Stomach (tissue), 9 donors: ENCODE measurements around the gene SEC22C. TPM values are rescaled to one million over a fixed set of nuclear protein-coding genes. Genes with fewer than 3 reads are reported as not detected.

Experiments
- DNase-seq, 2 donors: peaks; one replicate each; pipeline versions ENCODE4 v3.0.0 to v3.0.0-alpha.2; 2013 to 2019
- H3K27ac ChIP-seq, 5 donors: fragments of 200-600 bp in 4 of 5; sonication (generic) in 4 of 5; one replicate each; pipeline ENCODE4 v1.5.1; 2013 to 2019; ENCODE audit warnings: mild to moderate bottlenecking in 1 of 5, moderate library complexity in 1 of 5
- H3K27me3 ChIP-seq, 3 donors: fragments of 200-600 bp; sonication (generic); one replicate each; pipeline ENCODE4 v1.5.1; 2017 to 2019; ENCODE audit warnings: mixed run types in 1 of 3
- H3K36me3 ChIP-seq, 4 donors: fragments of 200-600 bp; sonication (generic); 1 replicate in 3 of 4; 2 replicates in 1 of 4; pipeline ENCODE4 v1.5.1; 2016 to 2019
- H3K4me1 ChIP-seq, 4 donors: fragments of 200-600 bp; sonication (generic); one replicate each; pipeline ENCODE4 v1.5.1; 2016 to 2019
- H3K4me3 ChIP-seq, 4 donors: fragments of 200-600 bp; sonication (generic) in 3 of 4; one replicate each; pipeline ENCODE4 v1.5.1; 2016 to 2019; ENCODE audit warnings: mild to moderate bottlenecking in 1 of 4
- H3K9me3 ChIP-seq, 4 donors: fragments of 200-600 bp; sonication (generic); one replicate each; pipeline ENCODE4 v1.5.1; 2016 to 2019
- EP300 ChIP-seq: sonication (generic); formaldehyde crosslinking; IDR thresholded peaks from one replicate; pipeline ENCODE4 v1.6.1; 2017; ENCODE audit warnings: antibody characterized with exemption
- POLR2A ChIP-seq, 4 donors: fragments of 450-650 bp; IDR thresholded peaks; one replicate each; pipeline ENCODE4 v1.6.1; 2016; ENCODE audit warnings: antibody characterized with exemption in 4 of 4, control low read depth in 2 of 4, mild to moderate bottlenecking in 1 of 4, moderate library complexity in 1 of 4
- POLR2AphosphoS5 ChIP-seq, 3 donors: sonication (generic); formaldehyde crosslinking; IDR thresholded peaks; one replicate each; pipeline ENCODE4 v1.6.1; 2016; ENCODE audit warnings: antibody characterized with exemption in 3 of 3
- WGBS, 5 donors: extraction: QIAGEN DNeasy Blood & Tissue Kit in 3 of 5; methylation state at CpG; one replicate each; pipeline versions ENCODE4 v1.1.5 to v1.1.7; 2013 to 2018; 5-methylcytosine and 5-hydroxymethylcytosine counted together
- intact Hi-C: fragments of 100-400 bp; cut with DNase I; formaldehyde crosslinking; loops from one replicate; pipeline ENCODE4 v1.15.1; 2023; ENCODE audit warnings: low total_unique reads
- polyA plus RNA-seq, 3 donors: library from polyadenylated mRNA; stranded (reverse); fragments of 200-250 nt; gene quantifications; one replicate each; pipeline ENCODE4 v1.2.3, GENCODE V29; 2013
- total RNA-seq, 5 donors: library from RNA; depleted of rRNA; stranded (reverse); fragments of >200 nt; gene quantifications; one replicate each; pipeline versions ENCODE4 v1.1.0 to v1.2.3, GENCODE V29; 2014 to 2016
- TF ChIP-seq, protein P1 (sequence below), 7 experiments: fragments of 450-650 bp in 4 of 7; fragments of 200-600 bp in 3 of 7; sonication (generic) in 3 of 7; IDR thresholded peaks; one replicate each; pipeline ENCODE4 v1.5.1; 2016 to 2019; ENCODE audit warnings: antibody characterized with exemption in 7 of 7, control low read depth in 2 of 7, mild to moderate bottlenecking in 1 of 7
- donor health status: healthy with polysubstance abuse.
- donor health status: Bipolar disorder and iron deficiency.
- donor health status: healthy.

SEC22C gene
- total and polyA plus RNA-seq, 8 donors, result 9.8 to 64.3 (median 28.9) TPM

DNA sequence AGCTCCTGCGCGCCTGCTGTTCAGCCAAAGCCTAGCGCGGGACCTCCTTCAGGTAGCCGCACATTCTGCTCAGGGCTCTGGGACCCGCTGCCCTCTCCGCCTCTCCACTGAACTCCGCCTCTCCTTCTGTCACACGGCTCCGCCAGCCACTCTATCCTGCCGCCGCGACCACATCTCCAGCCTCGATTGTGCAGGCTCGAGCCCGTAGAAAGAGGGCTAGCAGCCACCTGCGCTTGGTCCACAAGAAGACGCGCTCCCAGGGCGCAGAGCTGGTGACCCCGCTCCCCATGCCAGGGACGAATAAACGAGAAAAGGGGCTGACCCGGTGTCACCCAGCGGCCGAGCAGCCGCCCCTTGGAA is 80.5 kb downstream of the SEC22C start:
- Histone ChIP-seq H3K27me3 (peaks cover 0 to 50% (median 19%) of the 10 kb centered on the region in 3 donors), H3K36me3 (no peaks in the 10 kb centered on the region), H3K4me1 (peaks cover 18 to 35% (median 27%) of the 10 kb centered on the region in 4 donors), H3K4me3 (peak overlapping the region; percentile 61 to 67 (median 62)), H3K27ac (peak overlapping the region in 1 of 5 donors; percentile 78), H3K9me3 (no peaks in the 10 kb centered on the region)
- WGBS, 5 donors, result 9 to 13% (median 10%) methylated on average over 16 to 27 of the region's 27 CpGs
- intact Hi-C loops, result no loop called here
- no peak for TF ChIP-seq POLR2A (IDR thresholded peaks at IDR 0.05)
- TF ChIP-seq, protein P1, sequence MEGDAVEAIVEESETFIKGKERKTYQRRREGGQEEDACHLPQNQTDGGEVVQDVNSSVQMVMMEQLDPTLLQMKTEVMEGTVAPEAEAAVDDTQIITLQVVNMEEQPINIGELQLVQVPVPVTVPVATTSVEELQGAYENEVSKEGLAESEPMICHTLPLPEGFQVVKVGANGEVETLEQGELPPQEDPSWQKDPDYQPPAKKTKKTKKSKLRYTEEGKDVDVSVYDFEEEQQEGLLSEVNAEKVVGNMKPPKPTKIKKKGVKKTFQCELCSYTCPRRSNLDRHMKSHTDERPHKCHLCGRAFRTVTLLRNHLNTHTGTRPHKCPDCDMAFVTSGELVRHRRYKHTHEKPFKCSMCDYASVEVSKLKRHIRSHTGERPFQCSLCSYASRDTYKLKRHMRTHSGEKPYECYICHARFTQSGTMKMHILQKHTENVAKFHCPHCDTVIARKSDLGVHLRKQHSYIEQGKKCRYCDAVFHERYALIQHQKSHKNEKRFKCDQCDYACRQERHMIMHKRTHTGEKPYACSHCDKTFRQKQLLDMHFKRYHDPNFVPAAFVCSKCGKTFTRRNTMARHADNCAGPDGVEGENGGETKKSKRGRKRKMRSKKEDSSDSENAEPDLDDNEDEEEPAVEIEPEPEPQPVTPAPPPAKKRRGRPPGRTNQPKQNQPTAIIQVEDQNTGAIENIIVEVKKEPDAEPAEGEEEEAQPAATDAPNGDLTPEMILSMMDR (IDR thresholded peaks at IDR 0.05), result no peak
- TF ChIP-seq POLR2AphosphoS5 (IDR thresholded peaks at IDR 0.05), result no peak
- no peak for TF ChIP-seq EP300
- DNase-seq, result peak; percentile 25 to 36

DNA sequence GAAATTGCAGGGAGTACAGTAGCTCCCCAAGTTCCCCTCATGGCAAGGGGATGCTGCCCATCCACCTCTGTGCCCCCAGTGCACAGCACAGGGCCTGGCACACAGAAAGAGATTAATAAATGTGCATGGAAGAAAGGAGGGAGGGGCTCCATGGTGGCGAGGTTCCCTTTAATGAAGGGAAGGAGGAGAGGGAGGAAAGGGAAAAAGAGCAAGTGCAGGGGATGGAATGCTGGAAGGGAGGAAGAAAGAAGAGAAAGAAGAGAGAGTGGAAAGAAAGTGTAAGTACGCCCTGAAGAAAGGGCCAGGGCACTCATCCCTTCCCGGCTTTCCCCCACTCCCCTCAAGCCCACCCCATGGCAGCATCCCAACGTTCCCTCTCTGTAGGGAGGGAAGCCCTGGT is 80.9 kb downstream of the SEC22C start:
- peak overlapping the region in 1 of 4 donors; percentile 67 for H3K4me3 ChIP-seq
- intact Hi-C loops, result no loop called here
- H3K27me3 ChIP-seq, result peaks cover 0 to 50% (median 19%) of the 10 kb centered on the region in 3 donors
- H3K4me1 ChIP-seq, result peaks cover 18 to 35% (median 27%) of the 10 kb centered on the region in 4 donors
- peak in 1 of 2 donors; percentile 20 for DNase-seq
- no peaks in the 10 kb centered on the region for H3K9me3 ChIP-seq
- WGBS, 5 donors, result 36 to 65% (median 50%) methylated on average over 4 of the region's 4 CpGs
- TF ChIP-seq, protein P1 (IDR thresholded peaks at IDR 0.05), result no peak
- TF ChIP-seq POLR2AphosphoS5 (IDR thresholded peaks at IDR 0.05) (no peak), EP300 (no peak), POLR2A (IDR thresholded peaks at IDR 0.05) (no peak)
- H3K27ac ChIP-seq, result no peak overlapping the region
- H3K36me3 ChIP-seq, result no peaks in the 10 kb centered on the region

DNA sequence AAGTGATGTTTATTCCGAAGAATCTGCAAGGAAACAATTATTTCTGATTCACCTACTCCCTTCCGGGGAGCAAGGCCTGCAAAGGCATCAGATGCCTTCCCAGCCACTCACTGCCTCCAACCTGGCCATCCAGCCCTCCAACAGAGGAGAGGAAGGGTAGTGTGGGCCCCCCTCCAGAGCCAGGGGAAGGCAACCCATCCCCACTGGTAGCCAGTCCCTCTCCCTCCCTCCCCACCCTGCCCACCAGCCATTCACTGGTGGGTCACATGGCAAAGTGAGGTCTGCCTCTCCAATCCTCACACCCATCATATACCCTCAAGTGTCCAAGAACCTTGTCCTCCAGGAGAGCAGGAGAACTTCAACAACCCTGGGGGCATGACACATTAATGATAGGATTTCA is 81.7 kb downstream of the SEC22C start:
- intact Hi-C loops, result no loop called here
- peak in 1 of 2 donors; percentile 17 for DNase-seq
- H3K27me3 ChIP-seq, result peaks cover 0 to 50% (median 19%) of the 10 kb centered on the region in 3 donors
- TF ChIP-seq POLR2AphosphoS5 (IDR thresholded peaks at IDR 0.05), result no peak
- TF ChIP-seq, protein P1 (IDR thresholded peaks at IDR 0.05), result no peak
- TF ChIP-seq POLR2A (IDR thresholded peaks at IDR 0.05), result no peak
- TF ChIP-seq EP300, result no peak
- H3K27ac ChIP-seq, result no peak overlapping the region
- H3K36me3 ChIP-seq, result no peaks in the 10 kb centered on the region
- 61 to 90% (median 63%) methylated on average over 2 of the region's 2 CpGs for WGBS, 5 donors
- H3K4me1 ChIP-seq, result peaks cover 18 to 35% (median 27%) of the 10 kb centered on the region in 4 donors
- no peak overlapping the region for H3K4me3 ChIP-seq
- no peaks in the 10 kb centered on the region for H3K9me3 ChIP-seq

DNA sequence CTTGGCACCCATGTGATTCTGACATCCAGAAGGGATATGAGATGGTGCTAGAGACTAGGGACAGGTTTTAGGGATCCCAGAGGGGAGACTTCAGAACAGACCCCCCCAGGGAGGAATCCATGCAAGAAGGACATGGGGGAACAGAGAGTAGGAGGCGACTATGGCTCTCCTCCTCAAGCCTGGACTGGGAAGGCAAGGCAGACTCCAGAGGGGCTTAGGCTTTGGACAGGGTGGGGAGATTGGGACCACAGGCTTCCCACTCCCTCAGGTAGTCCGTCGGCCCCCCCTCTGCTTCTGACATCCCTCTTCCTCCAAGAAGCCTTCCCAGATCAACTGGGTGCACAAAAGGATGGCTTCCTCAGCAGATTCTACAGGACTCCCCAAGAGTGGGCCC is 82.3 kb downstream of the SEC22C start:
- Histone ChIP-seq H3K27me3 (peaks cover 0 to 50% (median 19%) of the 10 kb centered on the region in 3 donors), H3K4me1 (peaks cover 18 to 35% (median 27%) of the 10 kb centered on the region in 4 donors), H3K36me3 (no peaks in the 10 kb centered on the region), H3K9me3 (no peaks in the 10 kb centered on the region), H3K27ac (no peak overlapping the region), H3K4me3 (no peak overlapping the region)
- peak in 1 of 2 donors; percentile 10 for DNase-seq
- intact Hi-C loops, result no loop called here
- TF ChIP-seq, protein P1 (IDR thresholded peaks at IDR 0.05), result no peak
- TF ChIP-seq EP300, result no peak
- no peak for TF ChIP-seq POLR2AphosphoS5 (IDR thresholded peaks at IDR 0.05)
- no peak for TF ChIP-seq POLR2A (IDR thresholded peaks at IDR 0.05)
- 87 to 96% (median 90%) methylated on average over 3 of the region's 3 CpGs for WGBS, 5 donors
